ENCODE measurements around the gene TRNT1.

TRNT1 gene

DNA sequence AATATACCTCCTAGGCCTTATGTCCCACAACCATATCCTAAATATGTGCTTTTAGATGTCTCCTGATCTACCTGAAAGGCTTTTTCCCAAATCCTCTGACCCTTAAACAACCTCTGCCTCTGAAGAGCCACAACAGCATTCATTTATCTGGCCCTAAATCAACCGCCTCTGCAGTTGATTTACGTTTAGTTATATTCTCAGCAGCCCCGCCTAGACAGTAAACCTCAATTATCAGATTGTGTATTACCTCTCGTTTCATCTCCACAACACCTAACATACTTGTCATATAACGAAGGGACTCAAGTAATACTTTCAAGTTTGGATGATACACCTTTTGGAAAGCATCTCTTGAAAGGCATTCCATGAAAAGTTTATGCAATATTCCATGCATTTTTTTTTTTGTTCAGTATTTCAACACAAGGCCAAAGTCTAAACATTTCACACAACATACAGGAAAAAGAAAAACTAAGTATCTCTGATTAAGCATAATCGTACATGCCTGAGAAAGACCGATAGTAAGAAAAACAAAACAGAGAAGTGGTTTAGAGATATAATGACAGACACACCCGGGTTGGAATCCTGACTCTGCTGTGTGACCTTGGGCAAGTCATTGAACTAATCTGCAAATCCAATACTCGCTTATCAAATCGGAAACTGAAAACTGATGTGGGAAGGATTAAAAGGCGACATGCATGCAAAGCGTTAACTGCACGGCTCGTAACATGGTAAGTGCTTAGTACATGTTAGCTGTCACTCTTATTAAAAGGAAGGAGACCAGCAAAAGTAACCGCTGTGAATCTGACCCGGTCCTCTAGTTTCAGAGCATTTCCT is 52.0 kb downstream of the TRNT1 start:
- no peak for DNase-seq (ENCODE audit: low read depth)

DNA sequence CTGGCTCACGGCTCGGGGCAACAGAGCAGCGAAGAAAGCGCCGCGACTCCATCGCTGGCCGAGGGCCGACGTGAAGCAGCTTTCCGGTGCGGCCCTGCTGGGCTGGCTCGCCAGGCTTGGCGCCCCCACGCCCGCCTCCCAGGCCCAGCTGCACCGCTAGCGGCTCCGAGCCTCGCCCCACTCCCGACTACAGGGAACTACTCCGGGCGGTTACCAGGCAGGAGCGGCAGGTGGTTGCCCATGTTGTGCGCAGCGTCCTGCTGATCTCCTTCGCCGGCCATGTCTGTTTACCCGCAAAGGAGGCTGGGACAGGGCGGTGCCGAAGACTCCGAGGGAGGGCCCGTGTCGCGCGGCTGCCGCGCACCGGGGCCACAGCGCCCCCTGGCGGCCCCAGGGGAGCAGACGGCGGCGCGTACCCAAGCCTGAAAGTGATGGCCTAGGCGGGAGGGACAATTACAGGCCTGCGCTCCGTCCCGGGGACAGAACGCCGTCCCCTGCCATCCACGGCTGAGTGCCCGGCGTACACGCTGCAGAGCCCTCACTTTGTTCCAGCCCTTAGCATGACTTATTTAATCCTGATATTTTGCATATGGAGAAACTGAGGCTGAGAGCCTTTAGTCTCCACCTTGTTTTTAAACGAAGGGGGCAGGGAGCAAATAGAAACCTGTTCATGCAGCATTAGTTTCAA is 52.8 kb downstream of the TRNT1 start, which contains the start of gene CRBN:
Gene CRBN (minus strand): TSS at position 285 of the 688 bp plus-strand sequence. CDS start 4 bp downstream, at position 281.
- DNase-seq (ENCODE audit: low read depth), result peak; percentile 81

DNA sequence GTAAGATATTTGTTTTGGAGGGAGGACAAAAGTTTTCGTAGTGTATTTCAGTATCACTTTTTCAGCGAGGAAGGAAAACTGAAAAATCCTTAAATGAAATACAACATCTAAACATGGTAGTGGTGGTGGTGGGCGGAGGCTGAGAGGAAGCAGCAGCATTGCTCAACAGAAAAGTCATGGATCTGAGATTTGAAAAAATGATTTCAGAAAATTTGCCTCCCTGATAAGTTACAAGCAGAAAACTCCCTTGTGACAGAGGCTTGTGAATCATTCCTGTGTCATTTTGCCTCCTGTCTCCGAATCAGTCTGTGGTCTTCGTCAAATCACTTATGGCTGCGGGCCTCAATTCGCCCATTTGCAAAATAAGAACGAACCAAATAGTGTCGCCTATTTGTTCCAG is 53.7 kb downstream of the TRNT1 start:
- DNase-seq (ENCODE audit: low read depth), result no peak

DNA sequence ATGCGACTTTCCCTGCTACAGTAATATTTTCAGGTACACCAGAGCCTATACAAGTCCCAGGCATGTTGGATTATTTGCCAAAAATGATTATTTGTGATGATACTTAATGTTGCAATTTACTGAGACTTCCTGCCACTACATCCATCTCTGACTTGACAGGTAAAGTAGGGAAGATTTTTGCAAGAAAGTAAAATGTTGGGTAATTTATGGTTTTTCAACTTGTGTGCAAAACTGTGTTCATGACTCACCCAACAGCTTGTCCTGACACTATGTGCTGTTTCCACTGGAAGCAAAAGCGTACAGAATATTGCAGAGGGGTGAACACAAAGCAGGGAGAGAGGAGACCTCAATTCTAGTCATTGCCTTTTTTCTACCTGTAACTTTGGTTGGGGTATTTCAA is 58.1 kb downstream of the TRNT1 start:
- DNase-seq (ENCODE audit: low read depth), result no peak

DNA sequence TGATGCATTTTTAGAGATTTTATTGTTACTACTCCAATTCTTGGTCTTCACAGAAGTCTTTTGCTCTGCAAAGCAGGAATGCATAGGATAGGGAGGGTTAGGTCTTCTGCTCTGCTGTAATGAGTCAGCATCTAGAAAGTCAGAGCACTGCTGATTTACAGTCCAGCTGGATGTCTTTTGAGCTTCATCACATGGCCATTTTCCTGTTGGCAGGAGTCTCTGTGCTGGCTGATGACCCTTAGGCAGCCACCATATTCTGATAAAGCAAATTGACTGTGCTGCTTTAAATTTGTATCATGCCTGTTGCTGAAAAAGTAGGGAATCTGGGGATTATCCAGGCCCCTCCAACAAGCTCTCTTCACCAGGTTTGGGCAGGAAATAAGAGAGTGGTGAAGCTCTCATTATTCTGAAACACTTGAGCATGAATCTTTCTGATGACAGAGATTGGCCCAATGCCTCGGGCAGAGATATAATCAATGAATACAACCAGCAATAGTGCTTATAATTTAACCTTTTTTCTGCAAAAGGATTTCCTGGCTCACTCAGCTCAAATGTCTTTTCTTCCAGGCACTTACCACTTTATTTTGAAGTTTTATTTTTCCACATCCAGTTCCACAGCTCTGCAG is 62.5 kb downstream of the TRNT1 start:
- DNase-seq (ENCODE audit: low read depth), result no peak

DNA sequence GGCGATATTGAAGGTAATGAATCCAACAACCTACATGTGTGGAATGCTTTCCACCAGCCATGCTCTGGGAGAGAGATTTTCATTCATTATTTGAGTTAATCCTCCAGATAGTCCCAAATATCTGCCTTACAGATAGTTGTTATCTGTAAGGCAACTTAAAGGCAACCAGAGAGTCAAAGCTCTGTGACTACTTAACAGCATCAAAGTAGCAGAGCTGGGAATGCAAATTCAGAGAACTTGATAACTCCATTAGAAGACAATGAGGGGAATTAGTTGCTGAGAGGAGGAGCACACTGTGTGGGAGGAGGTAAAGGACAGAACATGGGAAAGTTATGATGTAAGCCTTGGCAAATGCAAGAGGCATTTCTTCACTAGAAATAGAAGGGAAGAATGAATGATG is 63.2 kb downstream of the TRNT1 start:
- no peak for DNase-seq (ENCODE audit: low read depth)

DNA sequence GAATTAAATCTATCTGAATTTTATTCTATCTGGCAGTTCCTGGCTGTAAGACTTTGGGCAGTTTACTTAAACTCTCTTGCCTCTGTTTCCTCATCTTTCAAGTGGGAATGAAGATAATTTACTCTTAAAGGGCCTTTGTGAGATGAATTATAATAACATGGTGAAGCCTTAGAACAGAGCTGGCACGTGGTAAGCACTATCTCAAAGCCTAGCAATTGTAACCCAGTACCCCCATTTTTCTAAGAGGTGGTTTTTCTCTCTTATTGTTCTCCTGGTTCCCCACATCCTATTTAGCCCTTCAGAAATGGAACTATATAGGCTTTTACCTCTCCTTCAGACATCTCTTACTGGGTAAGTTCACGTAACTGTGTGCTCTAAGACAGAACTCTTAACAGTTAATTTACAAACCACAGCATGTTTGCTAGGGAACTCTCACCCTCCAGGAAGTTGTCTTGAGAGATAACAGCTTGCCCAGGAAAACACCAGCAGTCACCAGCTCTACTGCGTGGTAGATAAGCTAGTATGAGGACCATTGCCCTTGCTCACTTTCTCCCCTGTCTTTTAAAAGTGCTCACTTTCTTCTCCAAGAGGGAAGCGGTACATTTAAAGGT is 65.0 kb downstream of the TRNT1 start:
- DNase-seq (ENCODE audit: low read depth), result no peak

DNA sequence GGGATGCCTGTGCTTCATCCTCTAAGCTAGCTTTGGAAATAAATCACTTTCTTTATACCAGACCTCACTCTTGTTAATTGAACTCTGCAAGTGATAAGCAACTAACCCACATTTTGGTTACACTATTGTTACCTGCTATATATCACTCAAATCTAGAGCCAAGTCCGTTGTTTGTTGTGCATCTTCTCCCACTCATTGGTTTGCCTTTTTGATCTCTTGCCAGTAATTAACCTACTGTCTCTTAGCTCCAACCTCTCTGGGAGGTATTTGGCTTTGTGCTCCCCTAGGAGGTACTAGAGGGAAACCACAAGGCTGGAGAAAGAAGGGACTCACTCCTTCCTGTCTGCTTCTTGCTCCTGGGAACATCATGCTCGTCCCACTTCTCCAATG is 65.5 kb downstream of the TRNT1 start:
- DNase-seq (ENCODE audit: low read depth), result no peak

DNA sequence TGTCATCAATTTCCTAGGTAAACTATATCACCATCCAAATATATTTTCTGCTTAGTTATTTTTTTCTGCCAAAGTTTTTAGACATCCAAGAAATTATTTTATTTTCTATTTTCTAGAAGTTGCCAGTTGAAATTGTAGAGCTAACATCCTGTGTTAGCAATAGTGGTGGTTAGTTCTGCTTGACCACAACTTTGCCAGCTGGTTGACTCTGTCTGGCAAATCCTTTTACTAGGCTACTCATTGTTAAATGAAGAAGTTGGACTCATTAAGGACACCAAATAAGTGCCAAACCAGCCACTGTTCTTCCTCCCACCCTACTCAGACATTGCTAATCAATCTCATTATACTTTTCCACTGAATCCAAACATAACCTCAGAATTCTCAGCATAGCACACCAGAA is 68.1 kb downstream of the TRNT1 start:
- no peak for DNase-seq (ENCODE audit: low read depth)

DNA sequence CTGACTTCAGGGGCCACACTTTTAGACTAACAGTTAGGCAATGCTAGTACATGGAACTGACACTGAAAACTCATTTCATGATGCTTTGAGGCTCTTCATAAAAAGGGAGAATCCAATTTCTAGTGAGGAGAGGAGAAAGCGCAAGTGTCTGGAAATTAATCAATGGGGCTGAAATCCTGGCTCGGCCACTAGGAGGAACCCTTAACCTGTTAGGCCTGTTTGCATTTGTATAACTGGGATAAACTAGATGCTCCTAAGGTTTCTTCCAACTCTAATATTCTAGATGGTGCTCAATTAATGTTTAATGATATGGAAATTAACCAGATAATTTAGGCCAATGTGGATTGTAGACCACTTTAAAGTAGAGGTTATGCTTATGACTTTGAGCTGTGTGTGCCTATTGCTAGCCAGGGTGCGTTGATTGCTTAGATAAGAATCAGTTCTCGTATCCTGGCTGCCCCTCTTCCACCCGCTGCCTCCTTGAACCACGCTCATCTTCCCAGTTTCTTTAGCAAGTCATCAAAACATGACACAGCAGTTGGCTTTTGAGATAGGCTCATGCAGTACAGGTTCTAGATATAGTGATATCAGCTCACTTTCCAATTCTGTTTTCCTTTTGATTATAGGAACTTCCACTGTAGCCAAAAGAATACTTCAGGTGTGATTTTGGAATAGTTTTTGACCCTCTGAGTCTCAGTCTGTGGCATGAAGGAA is 69.6 kb downstream of the TRNT1 start:
- DNase-seq (ENCODE audit: low read depth), result no peak

Measured in stimulated activated CD8-positive, alpha-beta memory T cell treated with anti-CD3 and anti-CD28 coated beads, Interleukin-4, amount 100 ng/mL, for 24 hours (primary cell).